ENCODE data around the gene CEACAM6. TPM values are rescaled to one million over a fixed set of nuclear protein-coding genes. Genes with fewer than 3 reads are reported as not detected.

CEACAM6 gene
- total RNA-seq, 1 donor from 2014 or later = not detected

- Mint-ChIP-seq H3K27me3 (ENCODE audit: insufficient read depth) (no peaks in the 10 kb centered on the region), H3K27ac (no peak overlapping the region)
Observed at GRCh38 chr19:41808663-41809566, 53.6 kb downstream of the CEACAM6 start.

DNA sequence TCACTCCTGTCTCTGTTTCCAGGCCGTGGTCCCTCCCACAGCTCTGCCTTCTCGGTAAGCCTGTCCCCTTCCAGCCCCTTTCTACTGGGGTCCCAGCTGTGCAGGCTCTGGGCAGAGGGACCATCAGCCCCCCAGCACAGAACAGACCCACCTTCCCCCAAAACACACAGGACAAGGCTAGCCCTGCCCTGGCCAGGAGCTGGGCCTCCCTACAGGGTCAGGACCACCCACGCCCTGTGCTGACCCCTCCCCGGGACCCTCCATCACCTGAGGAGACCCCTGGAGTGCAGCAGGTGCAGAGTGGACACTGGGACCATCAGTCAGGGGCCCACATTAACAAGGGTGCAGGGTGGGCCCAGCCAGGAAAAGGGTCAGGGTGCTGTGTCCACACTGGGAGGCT lies 55.0 kb downstream of the CEACAM6 start:
- intact Hi-C loops (cut with micrococcal nuclease) = no loop called here
- no peak overlapping the region for H3K27ac Mint-ChIP-seq
- peaks cover 30% of the 10 kb centered on the region for H3K4me1 Mint-ChIP-seq (ENCODE audit: low read depth)
- H3K9me3 Mint-ChIP-seq = no peaks in the 10 kb centered on the region
- H3K4me3 Mint-ChIP-seq = no peak overlapping the region
- no peak for DNase-seq (ENCODE audit: low spot score)
- H3K36me3 Mint-ChIP-seq (ENCODE audit: low read depth) = no peaks in the 10 kb centered on the region
- H3K27me3 Mint-ChIP-seq (ENCODE audit: insufficient read depth) = no peaks in the 10 kb centered on the region

More at GRCh38 chr19:41808663-41809566, 53.6 kb downstream of the CEACAM6 start:
- intact Hi-C loops (cut with micrococcal nuclease) = no loop called here
- Mint-ChIP-seq H3K36me3 (ENCODE audit: low read depth) (peaks cover 3% of the 10 kb centered on the region), H3K4me3 (no peak overlapping the region), H3K9me3 (no peaks in the 10 kb centered on the region), H3K4me1 (ENCODE audit: low read depth) (peaks cover 30% of the 10 kb centered on the region)
- no peak for DNase-seq (ENCODE audit: low spot score)

- Mint-ChIP-seq H3K27me3 (ENCODE audit: insufficient read depth) (no peaks in the 10 kb centered on the region), H3K4me3 (no peak overlapping the region), H3K27ac (no peak overlapping the region), H3K36me3 (ENCODE audit: low read depth) (no peaks in the 10 kb centered on the region), H3K9me3 (no peaks in the 10 kb centered on the region), H3K4me1 (ENCODE audit: low read depth) (peaks cover 28% of the 10 kb centered on the region)
- DNase-seq (ENCODE audit: low spot score) = no peak
- intact Hi-C loops (cut with micrococcal nuclease) = no loop called here
Observed at GRCh38 chr19:41811036-41811435, 55.7 kb downstream of the CEACAM6 start.

DNA sequence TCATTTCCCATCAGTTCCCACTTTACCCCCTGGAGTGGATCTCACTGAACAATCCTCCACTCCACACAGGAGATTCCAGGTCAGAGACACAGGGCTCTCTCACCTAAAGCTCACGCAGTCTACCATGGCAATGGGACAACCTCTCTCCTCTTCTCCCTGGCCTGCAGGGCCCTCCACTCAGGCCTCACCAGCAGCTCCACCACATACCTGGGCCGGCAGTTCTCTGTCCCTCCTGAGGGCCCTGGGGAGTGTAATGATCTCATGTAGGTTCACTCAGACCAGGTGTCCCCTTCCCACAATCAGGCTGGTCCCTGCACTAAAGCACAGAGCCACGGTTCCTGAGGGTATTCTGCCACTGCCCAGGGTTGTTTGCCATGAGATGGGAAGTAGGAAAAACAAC lies 56.7 kb downstream of the CEACAM6 start:
- H3K9me3 Mint-ChIP-seq = no peaks in the 10 kb centered on the region
- H3K4me3 Mint-ChIP-seq = no peak overlapping the region
- peaks cover 25% of the 10 kb centered on the region for H3K4me1 Mint-ChIP-seq (ENCODE audit: low read depth)
- DNase-seq (ENCODE audit: low spot score) = no peak
- no peaks in the 10 kb centered on the region for H3K27me3 Mint-ChIP-seq (ENCODE audit: insufficient read depth)
- H3K36me3 Mint-ChIP-seq (ENCODE audit: low read depth) = no peaks in the 10 kb centered on the region
- intact Hi-C loops (cut with micrococcal nuclease) = no loop called here
- no peak overlapping the region for H3K27ac Mint-ChIP-seq

GRCh38 chr19:41813911-41814310 lies 58.6 kb downstream of the CEACAM6 start:
- peaks cover 20% of the 10 kb centered on the region for H3K4me1 Mint-ChIP-seq (ENCODE audit: low read depth)

DNA sequence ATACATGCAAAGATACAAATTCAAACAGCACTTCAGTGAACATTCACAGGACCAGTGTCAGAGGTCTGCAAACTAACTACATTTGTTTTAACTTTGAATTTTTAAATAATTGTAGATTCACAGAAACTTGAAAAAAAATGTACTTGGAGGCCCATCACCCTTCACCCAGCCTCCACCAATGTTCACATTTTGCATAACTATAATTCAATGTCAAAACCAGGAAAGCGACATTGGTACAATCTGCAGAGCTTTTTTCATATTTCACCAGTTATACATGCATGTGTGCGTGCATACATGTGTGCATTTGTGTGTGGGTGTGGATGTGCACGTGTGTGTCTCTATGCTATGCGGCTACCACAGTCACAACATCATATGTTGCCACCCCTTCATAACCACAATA lies 60.0 kb downstream of the CEACAM6 start:
- H3K4me1 Mint-ChIP-seq (ENCODE audit: low read depth) = peaks cover 20% of the 10 kb centered on the region
- intact Hi-C loops (cut with micrococcal nuclease) = no loop called here
- no peak for DNase-seq (ENCODE audit: low spot score)
- peaks cover 10% of the 10 kb centered on the region for H3K27me3 Mint-ChIP-seq (ENCODE audit: insufficient read depth)
- no peaks in the 10 kb centered on the region for H3K36me3 Mint-ChIP-seq (ENCODE audit: low read depth)
- H3K4me3 Mint-ChIP-seq = no peak overlapping the region
- no peak overlapping the region for H3K27ac Mint-ChIP-seq
- H3K9me3 Mint-ChIP-seq = no peaks in the 10 kb centered on the region

More at GRCh38 chr19:41813911-41814310, 58.6 kb downstream of the CEACAM6 start:
- H3K27ac Mint-ChIP-seq = no peak overlapping the region
- H3K9me3 Mint-ChIP-seq = no peaks in the 10 kb centered on the region
- H3K27me3 Mint-ChIP-seq (ENCODE audit: insufficient read depth) = peaks cover 8% of the 10 kb centered on the region
- no peak for DNase-seq (ENCODE audit: low spot score)
- no peak overlapping the region for H3K4me3 Mint-ChIP-seq
- intact Hi-C loops (cut with micrococcal nuclease) = no loop called here
- H3K36me3 Mint-ChIP-seq (ENCODE audit: low read depth) = no peaks in the 10 kb centered on the region

DNA sequence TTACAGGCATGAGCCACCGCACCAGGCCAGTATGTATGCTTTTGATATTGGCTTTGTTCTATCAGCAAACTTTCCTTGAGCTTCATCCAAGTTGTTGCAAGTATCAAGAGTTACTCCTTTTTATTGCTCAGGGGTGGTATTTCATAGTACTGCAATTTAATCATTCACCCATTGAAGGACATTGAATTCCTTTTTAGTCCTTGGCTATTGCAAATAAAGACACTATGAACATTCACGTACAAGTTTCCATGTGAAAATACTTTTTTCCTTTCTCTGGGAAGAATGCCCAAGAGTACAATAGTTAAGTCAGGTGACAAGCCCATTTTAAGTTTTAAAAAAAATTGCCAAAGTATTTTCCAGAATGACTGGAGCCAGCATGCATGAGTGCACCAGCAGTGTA lies 61.4 kb downstream of the CEACAM6 start:
- DNase-seq (ENCODE audit: low spot score) = no peak
- Mint-ChIP-seq H3K27me3 (ENCODE audit: insufficient read depth) (peaks cover 24% of the 10 kb centered on the region), H3K4me3 (no peak overlapping the region), H3K9me3 (no peaks in the 10 kb centered on the region), H3K27ac (no peak overlapping the region), H3K36me3 (ENCODE audit: low read depth) (no peaks in the 10 kb centered on the region), H3K4me1 (ENCODE audit: low read depth) (peaks cover 24% of the 10 kb centered on the region)
- intact Hi-C loops (cut with micrococcal nuclease) = no loop called here

DNA sequence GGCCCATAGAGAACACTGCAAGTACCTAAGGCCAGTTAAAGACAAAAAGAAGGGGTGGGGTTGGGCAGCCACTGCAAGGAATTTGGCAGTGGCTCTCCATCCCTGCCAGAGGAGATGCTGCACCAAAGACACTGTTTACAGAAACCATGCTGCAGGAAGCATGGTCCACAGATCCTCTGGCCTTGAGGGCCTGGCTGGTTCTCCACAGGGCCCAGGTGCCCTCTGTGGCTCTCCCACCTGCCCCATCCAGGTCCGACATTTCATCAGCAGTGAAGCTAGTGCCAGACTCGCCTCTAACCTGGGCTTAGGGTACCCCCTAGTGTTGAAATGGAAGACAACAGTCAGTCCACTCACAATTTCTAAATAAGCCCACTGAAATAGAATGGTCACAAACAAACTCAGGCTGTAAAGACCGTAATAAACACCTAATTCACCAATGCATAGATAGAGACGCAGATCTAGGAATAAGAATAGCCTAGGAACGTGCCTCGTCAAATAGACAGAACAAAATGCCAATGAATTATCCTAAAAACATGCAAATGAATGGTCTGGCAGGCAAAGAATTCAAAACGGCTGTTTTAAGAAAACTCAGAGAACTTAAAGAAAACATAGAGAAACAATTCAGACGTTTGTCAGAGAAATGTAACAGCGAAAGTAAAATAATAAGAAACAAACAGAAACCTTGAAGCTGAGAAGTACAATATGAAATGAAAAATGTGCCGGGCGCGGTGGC lies 65.8 kb downstream of the CEACAM6 start:
- peaks cover 38% of the 10 kb centered on the region for H3K27me3 Mint-ChIP-seq (ENCODE audit: insufficient read depth)
- H3K27ac Mint-ChIP-seq = no peak overlapping the region
- H3K4me1 Mint-ChIP-seq (ENCODE audit: low read depth) = peaks cover 4% of the 10 kb centered on the region
- intact Hi-C loops (cut with micrococcal nuclease) = loop anchor here (1.0 kb wide), 2 partner anchors 28 to 68 kb away; no protein-coding TSS in a partner anchor
- DNase-seq (ENCODE audit: low spot score) = peak; percentile 53
- no peaks in the 10 kb centered on the region for H3K36me3 Mint-ChIP-seq (ENCODE audit: low read depth)
- no peaks in the 10 kb centered on the region for H3K9me3 Mint-ChIP-seq
- H3K4me3 Mint-ChIP-seq = no peak overlapping the region

Other genes with a start within 250 kb of the CEACAM6 start
- 34.1 and 38.5 TPM in 2 replicates for gene CEACAM21, start 179.4 kb upstream of the CEACAM6 start, total RNA-seq
- not detected in 2 replicates for gene CEACAM4, start 128.5 kb upstream of the CEACAM6 start, total RNA-seq
- gene CEACAM7, start 67.3 kb upstream of the CEACAM6 start, total RNA-seq = not detected in 2 replicates
- not detected in 2 replicates for gene CEACAM5, start 46.9 kb upstream of the CEACAM6 start, total RNA-seq
- gene CEACAM3, start 41.1 kb downstream of the CEACAM6 start, total RNA-seq = not detected in 2 replicates
- gene LYPD4, start 89.2 kb downstream of the CEACAM6 start, total RNA-seq = not detected in 2 replicates
- gene DMRTC2, start 89.5 kb downstream of the CEACAM6 start, total RNA-seq = not detected in 2 replicates
- 2,887 and 2,906 TPM in 2 replicates for gene RPS19, start 104.7 kb downstream of the CEACAM6 start, total RNA-seq
- 2.7 and 2.9 TPM in 2 replicates for gene CD79A, start 121.7 kb downstream of the CEACAM6 start, total RNA-seq
- 386 and 392 TPM in 2 replicates for gene ARHGEF1, start 127.7 kb downstream of the CEACAM6 start, total RNA-seq
- 3.1 TPM in 2 replicates for gene ERFL, start 172.9 kb downstream of the CEACAM6 start, total RNA-seq
- 36.2 and 41.3 TPM in 2 replicates for gene RABAC1, start 203.8 kb downstream of the CEACAM6 start, total RNA-seq
- 0.93 and 1.4 TPM in 2 replicates for gene ATP1A3, start 238.7 kb downstream of the CEACAM6 start, total RNA-seq